ENCODE data around the gene ELOVL7.
"Not testable (repeated sequence)": the region's sequence is repeated elsewhere in the genome, so short reads cannot be mapped to it uniquely, and the experiment has no call there.

Gene ELOVL7

GRCh38 chr5:60829490-60830266, 14.4 kb downstream of the ELOVL7 start:
- peak in 1 of 5 donors; percentile 24 for DNase-seq

- DNase-seq: no peak
Observed at GRCh38 chr5:60827201-60827600, 16.9 kb downstream of the ELOVL7 start.

- no peak for DNase-seq
Observed at GRCh38 chr5:60826653-60827052, 17.4 kb downstream of the ELOVL7 start.

- DNase-seq: no peak
Observed at GRCh38 chr5:60823574-60823973, 20.5 kb downstream of the ELOVL7 start.

GRCh38 chr5:60822285-60822556, 21.8 kb downstream of the ELOVL7 start:
- DNase-seq: no peak

GRCh38 chr5:60821488-60822284, 22.4 kb downstream of the ELOVL7 start:
- DNase-seq: no peak

GRCh38 chr5:60820593-60821487, 23.2 kb downstream of the ELOVL7 start:
- no peak for DNase-seq

GRCh38 chr5:60816138-60816537, 27.9 kb downstream of the ELOVL7 start:
- DNase-seq: not testable (repeated sequence)

- DNase-seq: no peak
Observed at GRCh38 chr5:60814498-60814897, 29.6 kb downstream of the ELOVL7 start.

GRCh38 chr5:60812426-60812825, 31.6 kb downstream of the ELOVL7 start:
- no peak for DNase-seq

- DNase-seq: no peak
Observed at GRCh38 chr5:60811105-60811504, 33.0 kb downstream of the ELOVL7 start.

GRCh38 chr5:60810438-60811085, 33.5 kb downstream of the ELOVL7 start:
- DNase-seq: no peak

GRCh38 chr5:60809891-60810425, 34.1 kb downstream of the ELOVL7 start:
- no peak for DNase-seq

- no peak for DNase-seq
Observed at GRCh38 chr5:60806591-60807243, 37.4 kb downstream of the ELOVL7 start.

GRCh38 chr5:60805463-60805862, 38.6 kb downstream of the ELOVL7 start:
- DNase-seq: no peak

GRCh38 chr5:60803712-60804111, 40.4 kb downstream of the ELOVL7 start:
- no peak for DNase-seq

- no peak for DNase-seq
Observed at GRCh38 chr5:60802986-60803385, 41.1 kb downstream of the ELOVL7 start.

GRCh38 chr5:60802226-60802625, 41.8 kb downstream of the ELOVL7 start:
- no peak for DNase-seq

GRCh38 chr5:60797482-60798153, 46.5 kb downstream of the ELOVL7 start:
- DNase-seq: no peak

GRCh38 chr5:60795424-60795950, 48.6 kb downstream of the ELOVL7 start:
- DNase-seq: not testable (repeated sequence)

- DNase-seq: no peak
Observed at GRCh38 chr5:60794691-60795090, 49.4 kb downstream of the ELOVL7 start.
